Choroid plexus epithelial cell (primary cell): ENCODE data around the gene RPS6KB2.
"Not testable (repeated sequence)": the region's sequence is repeated elsewhere in the genome, so short reads cannot be mapped to it uniquely, and the experiment has no call there.

Experiments used
- DNase-seq: peaks from one replicate; pipeline ENCODE4 v3.0.0-alpha.2; 2010; ENCODE audit warnings: low read depth
- H3K4me3 ChIP-seq: 2 replicates; pipeline ENCODE4 v1.5.1; 2011; ENCODE audit warnings: low read depth, mild to moderate bottlenecking, control low read depth, low read length, moderate library complexity
- CTCF ChIP-seq: conservative IDR thresholded peaks from 2 replicates; pipeline ENCODE4 v1.5.1; 2011; ENCODE audit warnings: low read depth, mild to moderate bottlenecking, control low read depth, inconsistent platforms, low read length, moderate library complexity

RPS6KB2 gene

DNA sequence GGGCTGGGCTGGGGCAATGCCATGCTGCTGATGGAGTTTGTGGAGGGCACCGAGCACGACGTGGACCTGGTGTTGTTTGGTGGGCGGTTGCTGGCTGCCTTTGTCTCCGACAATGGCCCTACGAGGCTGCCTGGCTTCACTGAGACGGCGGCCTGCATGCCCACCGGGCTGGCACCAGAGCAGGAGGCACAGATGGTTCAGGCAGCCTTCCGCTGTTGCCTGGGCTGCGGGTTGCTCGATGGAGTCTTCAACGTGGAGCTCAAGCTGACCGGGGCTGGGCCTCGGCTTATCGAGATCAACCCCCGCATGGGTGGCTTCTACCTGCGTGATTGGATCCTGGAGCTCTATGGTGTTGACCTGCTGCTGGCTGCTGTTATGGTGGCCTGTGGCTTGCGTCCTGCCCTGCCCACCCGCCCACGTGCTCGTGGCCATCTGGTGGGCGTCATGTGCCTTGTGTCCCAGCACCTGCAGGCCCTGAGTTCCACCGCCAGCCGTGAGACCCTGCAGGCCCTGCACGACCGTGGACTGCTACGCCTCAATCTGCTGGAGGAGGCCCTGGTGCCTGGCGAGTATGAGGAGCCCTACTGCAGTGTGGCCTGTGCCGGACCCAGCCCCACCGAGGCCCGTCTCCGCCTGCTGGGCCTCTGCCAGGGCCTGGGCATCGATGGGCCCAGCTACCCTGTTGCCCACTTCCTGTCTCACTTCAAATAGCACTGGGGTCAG is 4.2 kb upstream of the RPS6KB2 start:
- DNase-seq: no peak
- H3K4me3 ChIP-seq: no peak overlapping the region
- no peak for TF ChIP-seq CTCF

GRCh38 chr11:67427364-67427859 is 882 bp upstream of the RPS6KB2 start:
- not testable (repeated sequence) for DNase-seq
- peak overlapping the region; percentile 95 for H3K4me3 ChIP-seq

- H3K4me3 ChIP-seq: peak overlapping the region; percentile 95
- no peak for TF ChIP-seq CTCF
- no peak for DNase-seq
Observed at GRCh38 chr11:67429038-67429668, 859 bp downstream of the RPS6KB2 start.

DNA sequence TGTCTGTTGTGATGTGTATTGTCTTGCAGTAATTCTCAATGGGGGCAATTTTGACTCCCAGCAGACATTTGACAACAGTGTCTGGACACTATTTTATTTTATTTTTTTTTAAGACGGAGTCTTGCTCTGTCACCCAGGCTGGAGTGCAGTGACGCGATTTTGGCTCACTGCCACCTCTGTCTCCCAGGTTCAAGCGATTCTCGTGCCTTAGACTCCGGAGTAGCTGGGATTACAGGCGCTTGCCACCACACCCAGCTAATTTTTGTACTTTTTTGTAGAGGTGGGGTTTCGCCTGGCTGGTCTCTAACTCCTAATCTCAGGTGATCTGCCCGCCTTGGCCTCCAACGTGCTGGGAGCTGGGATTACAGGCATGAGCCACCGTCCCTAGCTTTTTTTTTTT is 1.4 kb downstream of the RPS6KB2 start:
- no peak for DNase-seq
- TF ChIP-seq CTCF: no peak
- no peak overlapping the region for H3K4me3 ChIP-seq

GRCh38 chr11:67431346-67432249 is 3.3 kb downstream of the RPS6KB2 start:
- TF ChIP-seq CTCF: no peak
- H3K4me3 ChIP-seq: no peak overlapping the region
- DNase-seq: no peak

DNA sequence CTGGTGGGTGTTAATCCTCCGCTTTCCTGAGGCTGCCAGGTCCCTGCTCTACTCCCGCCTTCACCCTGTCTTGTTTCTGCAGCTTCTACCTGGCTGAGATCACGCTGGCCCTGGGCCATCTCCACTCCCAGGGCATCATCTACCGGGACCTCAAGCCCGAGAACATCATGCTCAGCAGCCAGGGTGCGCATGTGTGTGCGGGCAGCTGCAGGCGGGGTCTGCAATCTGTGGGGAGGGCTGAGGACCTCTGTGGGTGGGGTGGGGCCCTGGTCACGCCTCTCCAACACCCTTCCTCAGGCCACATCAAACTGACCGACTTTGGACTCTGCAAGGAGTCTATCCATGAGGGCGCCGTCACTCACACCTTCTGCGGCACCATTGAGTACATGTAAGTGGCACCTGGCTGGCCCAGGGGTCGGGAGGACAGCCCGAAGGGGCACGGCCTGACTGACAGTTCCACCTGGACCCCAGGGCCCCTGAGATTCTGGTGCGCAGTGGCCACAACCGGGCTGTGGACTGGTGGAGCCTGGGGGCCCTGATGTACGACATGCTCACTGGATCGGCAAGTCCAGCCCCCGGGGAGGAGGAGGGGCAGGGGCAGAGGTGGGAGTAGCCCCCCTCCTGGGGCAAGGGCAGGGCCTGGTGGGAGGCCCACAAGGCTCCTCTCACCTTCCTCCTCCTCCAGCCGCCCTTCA is 4.5 kb downstream of the RPS6KB2 start:
- H3K4me3 ChIP-seq: no peak overlapping the region
- TF ChIP-seq CTCF: no peak
- no peak for DNase-seq
